GM19238 (cell line): ENCODE data around the gene DENND2A.
"Not testable (repeated sequence)": the region's sequence is repeated elsewhere in the genome, so short reads cannot be mapped to it uniquely, and the experiment has no call there.

Experiments
- DNase-seq: peaks from one replicate; pipeline ENCODE4 v3.0.0; 2011; ENCODE audit warnings: low spot score; ENCODE audit not compliant: insufficient read length

DENND2A gene

GRCh38 chr7:140640727-140641523, at the start of gene DENND2A:
TSS of gene DENND2A (minus strand) at chr7:140640813. CDS start at chr7:140602397, 38,416 bp downstream.
- DNase-seq, result no peak

GRCh38 chr7:140689199-140690152, 48.9 kb upstream of the DENND2A start:
- no peak for DNase-seq

GRCh38 chr7:140688341-140688740, 47.7 kb upstream of the DENND2A start:
- no peak for DNase-seq

GRCh38 chr7:140686921-140687320, 46.3 kb upstream of the DENND2A start:
- no peak for DNase-seq

GRCh38 chr7:140685407-140686087, 44.9 kb upstream of the DENND2A start:
- no peak for DNase-seq

GRCh38 chr7:140684066-140684950, 43.7 kb upstream of the DENND2A start:
- no peak for DNase-seq

- DNase-seq, result no peak
These were observed 43.0 kb upstream of the DENND2A start for GRCh38 chr7:140683657-140684056.

GRCh38 chr7:140681766-140682165, 41.2 kb upstream of the DENND2A start:
- DNase-seq, result no peak

GRCh38 chr7:140680886-140681285, 40.3 kb upstream of the DENND2A start:
- no peak for DNase-seq

- DNase-seq, result no peak
These were observed 38.6 kb upstream of the DENND2A start for GRCh38 chr7:140679186-140679585.

GRCh38 chr7:140678816-140679130, 38.2 kb upstream of the DENND2A start:
- DNase-seq, result no peak

GRCh38 chr7:140678081-140678815, 37.6 kb upstream of the DENND2A start:
- DNase-seq, result no peak

GRCh38 chr7:140677496-140677895, 36.9 kb upstream of the DENND2A start:
- no peak for DNase-seq

GRCh38 chr7:140676956-140677355, 36.3 kb upstream of the DENND2A start:
- not testable (repeated sequence) for DNase-seq

- DNase-seq, result peak; percentile 50
These were observed 35.7 kb upstream of the DENND2A start for GRCh38 chr7:140676306-140676705.

- DNase-seq, result no peak
These were observed 35.1 kb upstream of the DENND2A start for GRCh38 chr7:140675726-140676125.

- DNase-seq, result no peak
These were observed 34.5 kb upstream of the DENND2A start for GRCh38 chr7:140674899-140675701.

- DNase-seq, result peak; percentile 55
These were observed 33.8 kb upstream of the DENND2A start for GRCh38 chr7:140674356-140674800.

GRCh38 chr7:140673774-140674155, 33.2 kb upstream of the DENND2A start:
- DNase-seq, result no peak
